Posterior cingulate gyrus (tissue), 11 donors: ENCODE data around the gene ATP5PD.
"Not testable (repeated sequence)": the region's sequence is repeated elsewhere in the genome, so short reads cannot be mapped to it uniquely, and the experiment has no call there.

Experiments used
- DNase-seq, 10 donors: peaks; one replicate each; pipeline versions ENCODE4 v3.0.0 to v3.0.0-alpha.2; 2020 to 2021; ENCODE audit warnings: mixed read lengths in 3 of 10
- intact Hi-C: fragments of 100-400 bp; cut with DNase I; formaldehyde crosslinking; loops from one replicate; pipeline ENCODE4 v1.15.1; 2023

ATP5PD gene

DNA sequence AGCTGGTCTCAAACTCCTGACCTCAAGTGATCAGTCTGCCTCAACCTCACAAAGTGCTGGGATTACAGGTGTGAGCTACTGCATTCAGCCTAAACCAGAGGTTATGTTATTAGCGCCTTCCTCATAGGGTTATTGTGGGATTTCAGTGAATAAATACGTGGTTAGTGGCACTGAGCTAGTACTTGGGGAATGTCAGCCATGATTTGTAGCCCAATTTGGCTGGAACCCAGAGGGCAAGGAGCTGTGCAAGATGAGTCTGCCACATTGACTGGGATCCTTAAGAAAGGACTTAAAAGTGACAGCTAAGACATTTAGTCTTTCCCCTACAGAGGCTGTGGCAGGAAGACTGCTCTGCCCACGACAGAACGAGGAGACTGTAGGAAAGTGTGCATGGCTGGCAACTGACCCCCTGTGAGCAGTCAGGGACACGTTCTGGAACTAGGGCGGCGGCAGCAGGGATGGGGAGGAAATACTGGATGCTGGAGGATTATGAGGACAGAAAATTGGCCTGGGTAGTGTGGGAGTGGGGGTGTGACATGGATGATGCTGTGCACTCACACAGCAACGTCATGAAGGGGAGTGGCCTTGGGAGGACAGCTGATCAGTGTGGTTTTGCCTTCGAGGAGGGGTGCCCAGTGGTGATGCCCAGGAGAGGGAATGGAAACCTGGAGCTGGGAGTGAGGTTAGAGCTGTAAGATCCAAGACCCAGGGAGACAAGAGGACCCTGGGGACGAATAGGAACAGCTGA lies 14.6 kb downstream of the ATP5PD start:
- DNase-seq, result peak; percentile 71 to 98 (median 84)
- intact Hi-C loops, result loop anchor here (10.0 kb wide), 1 partner anchor 47 kb away; the partner anchor contains the start of gene CDR2L

- no peak for DNase-seq
- intact Hi-C loops, result loop anchor here (10.0 kb wide), 1 partner anchor 45 kb away; the partner anchor contains the start of gene CDR2L
Measured at GRCh38 chr17:75030161-75030560, 16.6 kb downstream of the ATP5PD start.

- peak in 1 of 10 donors; percentile 2 for DNase-seq
- intact Hi-C loops, result not testable (repeated sequence)
Measured at GRCh38 chr17:75026650-75027049, 20.1 kb downstream of the ATP5PD start.

DNA sequence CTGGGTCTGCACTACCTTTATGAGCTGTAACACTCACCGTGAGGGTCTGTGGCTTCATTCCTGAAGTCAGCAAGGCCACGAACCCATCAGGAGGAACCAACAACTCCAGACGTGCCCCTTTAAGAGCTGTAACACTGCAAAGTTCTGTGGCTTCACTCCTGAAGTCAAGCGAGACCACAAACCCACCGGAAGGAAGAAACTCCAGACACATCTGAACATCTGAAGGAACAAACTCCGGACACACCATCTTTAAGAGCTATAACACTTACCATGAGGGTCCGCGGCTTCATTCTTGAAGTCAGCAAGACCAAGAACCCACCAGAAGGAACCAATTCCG lies 21.4 kb downstream of the ATP5PD start:
- intact Hi-C loops, result not testable (repeated sequence)
- DNase-seq, result peak in 1 of 10 donors; percentile 6

DNA sequence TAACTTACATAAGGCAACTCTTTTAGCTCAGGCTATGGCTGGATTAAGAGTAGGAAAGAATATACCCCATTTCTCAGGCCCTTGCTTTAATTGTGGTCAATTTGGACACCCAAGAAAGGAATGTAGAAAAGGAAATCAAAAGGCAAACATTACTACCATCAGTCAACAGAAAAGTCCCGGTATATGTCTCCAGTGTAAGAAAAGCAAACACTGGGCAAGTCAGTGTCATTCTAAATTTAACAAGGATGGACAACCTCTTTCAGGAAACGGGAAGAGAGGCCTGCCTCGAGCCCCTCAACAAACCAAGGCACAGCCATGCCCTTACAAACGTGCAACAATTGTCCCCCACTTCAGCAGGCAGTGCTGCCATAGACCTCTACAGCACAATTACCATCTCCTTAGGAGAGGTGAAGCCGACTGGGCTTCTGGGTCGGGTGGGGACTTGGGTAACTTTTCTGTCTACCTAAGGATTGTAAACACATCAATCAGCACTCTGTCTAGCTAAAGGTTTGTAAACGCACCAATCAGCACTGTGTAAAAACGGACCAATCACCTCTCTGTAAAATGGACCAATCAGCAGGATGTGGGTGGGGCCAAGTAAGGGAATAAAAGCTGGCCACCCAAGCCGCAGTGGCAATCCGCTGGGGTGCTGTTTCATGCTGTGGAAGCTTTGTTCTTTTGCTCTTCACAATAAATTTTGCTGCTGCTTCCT lies 21.9 kb downstream of the ATP5PD start:
- intact Hi-C loops, result no loop called here
- peak in 1 of 10 donors; percentile 7 for DNase-seq

DNA sequence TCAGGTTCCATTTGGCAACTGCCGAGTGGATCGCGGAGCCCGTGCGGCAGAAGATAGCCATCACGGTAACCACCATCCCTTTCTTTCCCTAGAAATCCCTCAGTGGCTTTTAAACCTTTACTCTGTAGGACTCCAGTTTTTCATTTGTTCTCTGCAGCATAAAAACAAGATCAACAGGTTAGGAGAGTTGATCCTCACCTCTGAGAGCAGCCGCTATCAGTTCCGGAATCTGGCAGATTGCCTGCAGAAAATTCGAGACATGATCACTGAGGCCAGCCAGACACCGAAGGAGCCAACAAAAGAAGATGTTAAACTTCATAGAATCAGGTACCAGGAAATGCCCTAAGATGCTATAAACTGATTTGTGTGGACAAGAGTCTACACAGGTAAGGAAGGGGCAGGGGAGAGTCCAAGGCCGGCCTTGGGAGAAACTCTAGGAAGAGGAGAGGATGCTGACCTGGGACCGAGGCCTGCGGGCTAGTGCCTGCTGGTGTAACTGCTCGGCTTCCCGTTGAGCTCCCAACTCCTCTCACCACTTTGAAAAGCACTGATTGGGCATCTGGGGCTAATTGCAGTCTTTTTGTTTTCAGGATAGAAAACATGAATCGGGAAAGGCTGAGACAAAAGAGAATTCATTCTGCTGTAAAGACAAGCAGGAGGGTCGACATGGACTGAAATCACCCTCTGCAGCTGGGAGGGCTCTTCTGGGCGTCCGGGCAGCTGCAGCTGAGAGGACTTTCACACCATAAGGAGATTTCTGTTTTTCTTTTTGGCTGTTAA lies 26.2 kb downstream of the ATP5PD start:
- DNase-seq, result peak in 4 of 10 donors; percentile 11 to 91 (median 38)
- intact Hi-C loops, result no loop called here

DNA sequence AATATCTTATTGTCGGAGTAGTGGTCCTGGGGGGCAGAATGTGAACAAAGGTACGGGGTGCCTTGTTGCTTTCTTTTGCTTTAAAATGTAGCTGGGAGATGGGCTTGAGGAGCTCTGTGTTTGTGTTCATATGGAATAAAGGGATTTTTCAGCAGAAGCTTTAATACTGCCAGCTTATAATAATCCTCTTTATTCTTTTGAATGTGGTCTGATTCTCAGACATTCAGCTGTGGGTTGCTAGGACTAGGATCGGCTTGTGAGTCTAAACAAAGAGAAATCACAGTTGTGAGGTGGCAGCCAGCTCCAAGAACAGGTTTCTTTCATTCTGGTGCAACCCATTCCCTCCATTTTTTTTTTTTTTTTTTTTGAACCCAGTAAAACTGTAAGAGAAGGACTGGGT lies 27.1 kb downstream of the ATP5PD start:
- peak in 1 of 10 donors; percentile 19 for DNase-seq
- intact Hi-C loops, result no loop called here

DNA sequence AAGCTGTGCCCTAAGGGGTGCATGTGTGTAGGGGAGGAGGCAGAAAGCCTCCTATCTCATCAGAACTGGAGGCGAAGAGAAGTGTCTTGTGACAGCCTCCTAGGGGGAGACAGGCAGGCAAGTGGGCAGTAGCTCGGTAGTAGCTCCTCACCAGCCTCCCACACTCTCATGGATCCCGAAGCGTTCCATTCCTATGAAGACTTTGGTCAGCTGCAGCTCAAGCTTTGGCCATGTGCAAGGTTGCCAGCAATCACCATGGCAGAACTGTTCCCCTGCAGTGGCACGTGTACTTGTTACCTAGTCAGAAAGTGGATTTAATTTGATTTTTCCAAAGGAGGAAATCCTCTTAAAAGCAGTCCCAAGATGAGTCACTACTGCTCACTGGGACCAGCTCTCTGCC lies 27.6 kb downstream of the ATP5PD start:
- intact Hi-C loops, result no loop called here
- peak in 2 of 10 donors; percentile 79 to 82 for DNase-seq

- no peak for DNase-seq
- intact Hi-C loops, result loop anchor here (2.0 kb wide), 1 partner anchor 52 kb away; no protein-coding TSS in a partner anchor
Measured at GRCh38 chr17:75013092-75013559, 33.6 kb downstream of the ATP5PD start.

- intact Hi-C loops, result loop anchor here (1.0 to 2.0 kb wide), 2 partner anchors 23 to 52 kb away; no protein-coding TSS in a partner anchor
- peak; percentile 75 to 98 (median 86) for DNase-seq
Measured at GRCh38 chr17:75012346-75013091, 34.2 kb downstream of the ATP5PD start, which contains the start of gene MRPL58. Gene MRPL58 (plus strand): TSS chr17:75012670. CDS start chr17:75012687, 17 bp downstream.

GRCh38 chr17:75012096-75012345 lies 34.7 kb downstream of the ATP5PD start:
- no peak for DNase-seq
- intact Hi-C loops, result loop anchor here (1.0 to 2.0 kb wide), 2 partner anchors 23 to 51 kb away; no protein-coding TSS in a partner anchor

DNA sequence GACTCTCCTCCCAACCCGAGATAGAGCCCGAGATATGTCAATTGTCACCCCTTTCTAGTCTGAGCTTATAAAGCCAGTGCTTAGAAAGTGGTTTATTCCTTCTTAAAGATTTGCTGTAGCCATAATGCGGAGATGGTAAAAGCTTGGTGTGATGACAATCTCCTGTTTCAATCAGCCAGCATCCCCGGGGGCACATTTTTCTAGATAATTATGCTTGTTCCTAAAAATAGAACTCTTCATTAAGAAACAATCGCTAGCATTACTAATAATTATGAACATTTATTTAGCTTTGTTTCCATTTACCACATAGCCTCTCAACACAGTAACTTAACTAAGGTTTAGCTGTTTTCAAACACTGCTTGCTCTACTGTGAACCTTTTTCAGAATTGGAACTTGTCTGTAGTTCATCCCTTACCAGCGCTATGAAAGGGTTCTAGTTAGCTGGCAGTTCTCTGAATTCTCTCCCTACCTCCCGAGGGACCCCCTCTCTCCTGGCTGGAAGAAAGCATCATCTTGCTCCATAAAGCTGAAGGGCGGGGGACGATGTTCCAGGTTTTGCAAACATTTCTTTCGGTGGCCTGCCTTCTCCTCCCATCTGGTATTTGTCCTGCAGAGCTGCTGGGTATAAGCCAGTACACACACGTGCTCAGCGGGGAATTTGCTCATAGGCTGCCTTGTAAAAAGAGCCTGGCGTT lies 35.2 kb downstream of the ATP5PD start:
- DNase-seq, result peak; percentile 40 to 91 (median 66)

DNA sequence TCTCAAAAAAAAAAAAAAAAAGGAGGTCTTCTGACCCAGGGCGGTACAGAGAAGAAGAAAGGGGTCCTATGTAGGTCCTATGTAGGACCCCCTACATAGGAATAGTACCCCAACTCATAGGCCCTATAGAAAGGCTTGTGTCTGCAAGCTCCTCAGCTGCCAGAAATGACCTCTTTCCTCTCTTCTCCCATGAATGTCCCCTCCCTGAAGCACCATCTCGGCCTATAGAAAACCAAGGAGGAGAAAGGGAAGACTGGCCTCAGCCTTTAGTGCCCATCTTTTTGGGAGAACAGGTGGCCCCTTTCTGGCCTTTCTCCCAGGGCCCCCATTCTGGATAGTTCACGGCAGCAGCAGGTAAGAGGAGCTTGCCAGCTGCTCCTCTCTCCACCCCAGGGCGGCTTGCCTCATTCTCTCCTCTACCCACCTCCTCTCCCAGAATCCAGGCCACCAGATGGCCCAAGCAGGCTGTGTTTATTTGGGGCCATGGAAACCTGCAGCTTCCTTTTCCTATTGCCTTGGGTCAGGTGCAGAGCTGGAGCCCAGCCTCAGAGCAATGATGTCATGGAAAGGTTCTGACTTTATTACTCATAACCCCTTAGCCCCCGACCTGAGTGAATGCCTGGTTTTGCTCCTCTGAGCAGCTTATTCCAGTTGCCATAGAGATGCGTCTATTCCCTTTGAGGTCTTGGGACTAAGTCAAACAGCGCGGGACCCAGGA lies 35.9 kb downstream of the ATP5PD start:
- intact Hi-C loops, result loop anchor here (2.0 kb wide), 1 partner anchor 22 kb away; no protein-coding TSS in a partner anchor
- peak in 7 of 10 donors; percentile 50 to 89 (median 61) for DNase-seq

More for the DNA sequence above, 35.2 kb downstream of the ATP5PD start:
- intact Hi-C loops, result loop anchor here (1.0 to 2.0 kb wide), 3 partner anchors 23 to 51 kb away; no protein-coding TSS in a partner anchor

DNA sequence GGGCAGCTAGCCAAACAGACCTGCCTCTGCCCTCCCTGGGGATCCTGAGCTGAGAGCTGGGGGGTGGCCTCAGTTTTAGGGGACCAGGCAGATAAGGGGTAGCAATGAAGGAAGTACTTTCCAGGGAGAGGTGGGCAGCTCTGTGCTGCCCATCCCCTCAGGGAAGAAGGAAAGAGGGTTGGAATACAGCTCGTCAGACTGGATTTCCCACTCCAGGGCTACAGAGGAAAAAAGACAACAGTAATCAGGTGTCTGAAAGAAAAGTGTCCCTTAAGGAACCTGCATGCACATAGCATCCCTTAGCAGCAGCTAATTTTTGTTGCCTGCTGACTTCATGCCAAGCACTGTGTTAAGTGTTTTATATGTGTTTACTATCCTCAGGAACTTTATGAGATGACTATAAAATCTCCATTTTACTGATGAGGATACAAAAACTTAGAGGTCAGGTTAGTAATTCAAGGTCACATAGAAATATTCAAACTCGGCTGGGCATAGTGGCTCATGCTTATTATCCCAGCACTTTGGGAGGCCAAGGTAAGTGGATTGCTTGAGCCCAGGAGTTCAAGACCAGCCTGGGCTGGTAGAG lies 37.5 kb downstream of the ATP5PD start:
- intact Hi-C loops, result no loop called here

GRCh38 chr17:75008373-75008772 lies 38.4 kb downstream of the ATP5PD start:
- intact Hi-C loops, result no loop called here
- DNase-seq, result peak in 1 of 10 donors; percentile 22

More for the DNA sequence above, 37.5 kb downstream of the ATP5PD start:
- DNase-seq, result peak in 1 of 10 donors; percentile 21

DNA sequence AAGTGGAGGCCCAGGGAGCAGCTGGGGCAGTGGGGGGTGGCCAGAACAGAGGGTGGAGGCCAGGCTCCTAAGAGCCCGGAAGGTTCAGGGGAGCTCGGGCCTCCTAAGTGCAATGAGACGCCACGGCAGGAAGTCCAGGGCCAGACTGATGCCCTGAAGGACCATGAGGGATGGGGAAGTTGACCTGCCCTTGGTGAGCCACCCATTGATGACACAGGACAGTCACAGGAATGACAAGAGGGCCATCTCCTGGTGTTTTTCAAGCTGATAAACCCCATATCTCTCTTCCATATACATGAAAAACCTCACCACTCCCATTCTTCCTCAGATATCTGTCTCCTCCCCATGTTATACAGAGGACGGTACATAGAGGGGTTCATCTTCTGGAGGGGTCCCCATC lies 40.1 kb downstream of the ATP5PD start:
- intact Hi-C loops, result no loop called here
- peak in 1 of 10 donors; percentile 44 for DNase-seq

- DNase-seq, result peak in 1 of 10 donors; percentile 5
Measured at GRCh38 chr17:75006084-75006483, 40.7 kb downstream of the ATP5PD start.

DNA sequence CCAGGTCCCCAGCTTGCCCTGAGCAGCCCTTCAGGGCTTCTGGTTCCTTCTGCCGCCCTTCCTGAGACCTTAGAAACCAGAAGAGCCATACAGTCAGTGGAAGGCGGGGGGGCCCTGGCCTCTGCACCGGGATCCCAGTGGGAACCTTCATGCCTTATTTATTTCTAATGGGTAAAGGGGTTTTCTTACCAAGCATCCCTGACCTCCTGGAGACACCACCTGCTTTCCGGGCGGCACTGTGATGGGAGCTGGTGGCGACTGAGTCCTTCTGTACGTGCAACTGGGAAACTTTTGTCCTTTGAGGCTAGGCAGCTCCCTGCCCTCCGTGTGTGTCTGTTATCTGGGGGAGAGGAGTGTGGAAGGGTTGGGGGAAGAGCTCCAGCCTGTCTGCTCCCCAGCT lies 41.5 kb downstream of the ATP5PD start:
- intact Hi-C loops, result no loop called here
- DNase-seq, result peak in 1 of 10 donors; percentile 55

More at GRCh38 chr17:75006084-75006483, 40.7 kb downstream of the ATP5PD start:
- intact Hi-C loops, result not testable (repeated sequence)
